GM20431 (cell line): ENCODE results near the gene KDM8.

ENCODE experiments used
- in situ Hi-C: fragments of 300-500 bp; cut with MseI, MboI; formaldehyde crosslinking; loops from one replicate; pipeline ENCODE4 v1.15.0; 2020; ENCODE audit warnings: low sequenced_read_pairs; ENCODE audit not compliant: unreplicated experiment

KDM8 gene

GRCh38 chr16:27226976-27227705, 23.8 kb downstream of the KDM8 start:
- in situ Hi-C loops: loop anchor here (25.0 kb wide), 1 partner anchor 135 kb away; no protein-coding TSS in a partner anchor

GRCh38 chr16:27228045-27228444, 24.7 kb downstream of the KDM8 start:
- in situ Hi-C loops: loop anchor here (25.0 kb wide), 1 partner anchor 134 kb away; no protein-coding TSS in a partner anchor

- in situ Hi-C loops: loop anchor here (25.0 kb wide), 1 partner anchor 133 kb away; no protein-coding TSS in a partner anchor
Measured at GRCh38 chr16:27228621-27229501, 25.5 kb downstream of the KDM8 start.

- in situ Hi-C loops: loop anchor here (25.0 kb wide), 1 partner anchor 132 kb away; no protein-coding TSS in a partner anchor
Measured at GRCh38 chr16:27229891-27230470, 26.7 kb downstream of the KDM8 start.

- in situ Hi-C loops: loop anchor here (25.0 kb wide), 1 partner anchor 132 kb away; no protein-coding TSS in a partner anchor
Measured at GRCh38 chr16:27230562-27231001, 27.3 kb downstream of the KDM8 start.

GRCh38 chr16:27231692-27232060, 28.4 kb downstream of the KDM8 start:
- in situ Hi-C loops: loop anchor here (25.0 kb wide), 1 partner anchor 131 kb away; no protein-coding TSS in a partner anchor

GRCh38 chr16:27232061-27232900, 29.0 kb downstream of the KDM8 start:
- in situ Hi-C loops: loop anchor here (25.0 kb wide), 1 partner anchor 130 kb away; no protein-coding TSS in a partner anchor

GRCh38 chr16:27232901-27233625, 29.7 kb downstream of the KDM8 start:
- in situ Hi-C loops: loop anchor here (25.0 kb wide), 1 partner anchor 129 kb away; no protein-coding TSS in a partner anchor

- in situ Hi-C loops: loop anchor here (25.0 kb wide), 1 partner anchor 129 kb away; no protein-coding TSS in a partner anchor
Measured at GRCh38 chr16:27233731-27234130, 30.4 kb downstream of the KDM8 start.

GRCh38 chr16:27234171-27234570, 30.8 kb downstream of the KDM8 start:
- in situ Hi-C loops: loop anchor here (25.0 kb wide), 1 partner anchor 128 kb away; no protein-coding TSS in a partner anchor

GRCh38 chr16:27234603-27235002, 31.3 kb downstream of the KDM8 start:
- in situ Hi-C loops: loop anchor here (25.0 kb wide), 1 partner anchor 128 kb away; no protein-coding TSS in a partner anchor

GRCh38 chr16:27235055-27235937, 32.0 kb downstream of the KDM8 start:
- in situ Hi-C loops: loop anchor here (25.0 kb wide), 1 partner anchor 127 kb away; no protein-coding TSS in a partner anchor

- in situ Hi-C loops: loop anchor here (25.0 kb wide), 1 partner anchor 126 kb away; no protein-coding TSS in a partner anchor
Measured at GRCh38 chr16:27235938-27236245, 32.6 kb downstream of the KDM8 start.

GRCh38 chr16:27236635-27237218, 33.4 kb downstream of the KDM8 start:
- in situ Hi-C loops: loop anchor here (25.0 kb wide), 1 partner anchor 126 kb away; no protein-coding TSS in a partner anchor

- in situ Hi-C loops: loop anchor here (25.0 kb wide), 1 partner anchor 125 kb away; no protein-coding TSS in a partner anchor
Measured at GRCh38 chr16:27237219-27238015, 34.1 kb downstream of the KDM8 start.

GRCh38 chr16:27238016-27238587, 34.8 kb downstream of the KDM8 start:
- in situ Hi-C loops: loop anchor here (25.0 kb wide), 1 partner anchor 124 kb away; no protein-coding TSS in a partner anchor
